Keratinocyte (primary cell): ENCODE data around the gene ADAT2.

Experiments
- EZH2 ChIP-seq: IDR thresholded peaks from one replicate; pipeline ENCODE4 v1.6.1; 2012; ENCODE audit warnings: inconsistent platforms, mild to moderate bottlenecking, low read length, moderate library complexity
- TF ChIP-seq, protein P1 (sequence below), 3 experiments: IDR thresholded peaks in 1 of 3; conservative IDR thresholded peaks in 1 of 3; optimal IDR thresholded peaks in 1 of 3; 2 replicates in 2 of 3; 3 replicates in 1 of 3; pipeline versions ENCODE3 to v1.5.1; 2011; ENCODE audit warnings: low read length in 3 of 3, mild to moderate bottlenecking in 3 of 3, moderate library complexity in 2 of 3, control low read depth in 1 of 3, inconsistent platforms in 1 of 3; ENCODE audit not compliant: insufficient read depth in 2 of 3; ENCODE audit errors: extremely low read depth in 1 of 3

DNA sequence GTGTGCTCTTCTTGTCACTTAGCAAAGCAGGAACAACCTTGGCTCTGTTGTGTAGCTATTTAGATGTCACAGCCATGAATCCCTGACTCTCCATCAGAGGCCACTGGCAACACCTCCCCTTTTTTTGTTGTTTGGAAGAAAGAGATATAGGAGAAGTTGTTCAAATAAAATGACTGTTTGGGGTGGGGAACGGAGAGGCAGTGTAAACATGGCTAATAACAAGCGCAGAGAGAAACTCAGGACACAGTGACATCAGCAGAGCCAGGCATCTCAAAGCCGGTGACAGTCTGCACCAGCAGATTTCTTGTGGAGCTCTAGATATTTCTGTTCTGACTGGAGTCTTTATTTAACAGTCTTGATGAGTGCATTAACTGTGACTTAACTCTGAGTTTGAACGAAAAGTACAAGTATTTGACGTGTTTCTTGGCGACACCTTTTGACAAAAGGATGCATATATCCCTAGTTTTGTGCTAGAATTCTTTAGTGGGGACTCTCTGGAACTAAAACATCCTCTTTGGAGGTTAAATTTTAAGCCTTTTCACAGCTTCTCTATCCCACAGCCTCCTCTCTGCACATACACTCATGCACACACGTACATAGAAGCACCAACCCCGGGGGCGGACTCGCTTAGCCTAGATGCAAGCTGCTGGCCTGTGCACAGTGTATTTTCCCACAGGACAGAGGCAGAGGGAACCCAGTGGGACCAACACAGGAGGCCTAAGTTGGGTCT, 53.8 kb downstream of the ADAT2 start:
- TF ChIP-seq, protein P1, sequence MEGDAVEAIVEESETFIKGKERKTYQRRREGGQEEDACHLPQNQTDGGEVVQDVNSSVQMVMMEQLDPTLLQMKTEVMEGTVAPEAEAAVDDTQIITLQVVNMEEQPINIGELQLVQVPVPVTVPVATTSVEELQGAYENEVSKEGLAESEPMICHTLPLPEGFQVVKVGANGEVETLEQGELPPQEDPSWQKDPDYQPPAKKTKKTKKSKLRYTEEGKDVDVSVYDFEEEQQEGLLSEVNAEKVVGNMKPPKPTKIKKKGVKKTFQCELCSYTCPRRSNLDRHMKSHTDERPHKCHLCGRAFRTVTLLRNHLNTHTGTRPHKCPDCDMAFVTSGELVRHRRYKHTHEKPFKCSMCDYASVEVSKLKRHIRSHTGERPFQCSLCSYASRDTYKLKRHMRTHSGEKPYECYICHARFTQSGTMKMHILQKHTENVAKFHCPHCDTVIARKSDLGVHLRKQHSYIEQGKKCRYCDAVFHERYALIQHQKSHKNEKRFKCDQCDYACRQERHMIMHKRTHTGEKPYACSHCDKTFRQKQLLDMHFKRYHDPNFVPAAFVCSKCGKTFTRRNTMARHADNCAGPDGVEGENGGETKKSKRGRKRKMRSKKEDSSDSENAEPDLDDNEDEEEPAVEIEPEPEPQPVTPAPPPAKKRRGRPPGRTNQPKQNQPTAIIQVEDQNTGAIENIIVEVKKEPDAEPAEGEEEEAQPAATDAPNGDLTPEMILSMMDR (optimal IDR thresholded peaks at IDR 0.05 in 1 of 3, IDR thresholded peaks at IDR 0.05 in 1 of 3, conservative IDR thresholded peaks at IDR 0.05 in 1 of 3; ENCODE audit: extremely low read depth in 1 of 3, insufficient read depth in 2 of 3, low read length in 3 of 3), result no peak
- no peak for TF ChIP-seq EZH2
